ES-I3 (cell line): ENCODE results near the gene BSPRY.

Source experiments
- H3K36me3 ChIP-seq: 2 replicates; pipeline ENCODE4 v1.6.1; 2013; ENCODE audit warnings: mild to moderate bottlenecking, low read length, control low read depth, moderate library complexity; ENCODE audit not compliant: insufficient read depth
- H3K4me1 ChIP-seq: 2 replicates; pipeline ENCODE4 v1.6.1; 2013; ENCODE audit warnings: mild to moderate bottlenecking, control low read depth, low read length; ENCODE audit not compliant: insufficient read depth
- H3K9ac ChIP-seq: 2 replicates; pipeline ENCODE4 v1.6.1; 2013; ENCODE audit warnings: low read depth, mild to moderate bottlenecking, low read length, moderate library complexity
- H3K9me3 ChIP-seq: 2 replicates; pipeline ENCODE4 v1.6.1; 2013; ENCODE audit warnings: mild to moderate bottlenecking, low read length, moderate library complexity; ENCODE audit not compliant: control insufficient read depth, insufficient read depth

The BSPRY gene

GRCh38 chr9:113320051-113320450, 29.3 kb upstream of the BSPRY start:
- no peaks in the 10 kb centered on the region for H3K9me3 ChIP-seq
- H3K4me1 ChIP-seq: no peaks in the 10 kb centered on the region
- no peaks in the 10 kb centered on the region for H3K36me3 ChIP-seq
- no peak overlapping the region for H3K9ac ChIP-seq

DNA sequence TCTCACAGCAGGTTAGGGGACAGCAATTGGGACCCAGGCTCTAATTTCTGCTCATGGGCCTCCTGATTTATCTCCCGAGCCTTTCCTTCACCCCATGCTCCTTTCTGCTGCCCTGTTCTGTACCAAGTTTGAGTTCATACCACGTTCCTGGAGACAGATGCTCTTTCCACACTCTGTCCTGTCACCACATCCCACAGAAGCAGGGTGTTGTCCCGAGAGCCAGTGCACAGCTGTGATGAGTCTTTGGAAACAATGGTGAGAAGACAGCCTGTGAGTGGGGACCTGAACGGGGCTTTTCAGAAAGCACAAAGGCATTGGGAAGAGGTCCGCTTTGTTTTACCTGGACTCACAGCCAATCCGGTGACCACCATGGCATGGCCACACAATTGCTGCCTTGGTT, 26.7 kb upstream of the BSPRY start:
- Histone ChIP-seq H3K4me1 (no peaks in the 10 kb centered on the region), H3K9ac (no peak overlapping the region), H3K36me3 (no peaks in the 10 kb centered on the region), H3K9me3 (no peaks in the 10 kb centered on the region)

- H3K36me3 ChIP-seq: no peaks in the 10 kb centered on the region
- no peaks in the 10 kb centered on the region for H3K4me1 ChIP-seq
- no peak overlapping the region for H3K9ac ChIP-seq
- no peaks in the 10 kb centered on the region for H3K9me3 ChIP-seq
Observed at GRCh38 chr9:113326230-113326629, 23.1 kb upstream of the BSPRY start.

- Histone ChIP-seq H3K36me3 (no peaks in the 10 kb centered on the region), H3K4me1 (no peaks in the 10 kb centered on the region), H3K9ac (no peak overlapping the region), H3K9me3 (no peaks in the 10 kb centered on the region)
Observed at GRCh38 chr9:113328045-113328782, 21.1 kb upstream of the BSPRY start.

GRCh38 chr9:113331780-113332179, 17.6 kb upstream of the BSPRY start:
- H3K9ac ChIP-seq: no peak overlapping the region
- no peaks in the 10 kb centered on the region for H3K36me3 ChIP-seq
- H3K4me1 ChIP-seq: no peaks in the 10 kb centered on the region
- H3K9me3 ChIP-seq: no peaks in the 10 kb centered on the region

DNA sequence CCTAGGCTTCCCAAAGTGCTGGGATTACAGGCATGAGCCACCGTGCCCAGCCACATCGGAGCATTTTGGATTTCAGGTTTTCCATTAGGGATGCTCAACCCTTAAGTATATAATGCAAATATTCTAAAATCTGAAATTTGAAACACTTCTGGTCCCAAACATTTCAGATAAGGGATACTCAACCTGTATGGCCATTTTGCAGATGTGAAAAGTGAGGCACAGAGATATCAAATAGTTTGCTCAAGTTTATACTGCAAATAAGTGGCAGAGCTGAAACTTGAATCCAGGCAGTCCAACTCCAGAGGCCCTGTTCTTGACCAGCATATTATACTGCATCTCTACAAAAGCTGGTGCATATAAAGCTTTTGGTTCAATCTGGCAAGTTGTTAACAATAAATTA, 11.6 kb upstream of the BSPRY start:
- H3K9me3 ChIP-seq: no peaks in the 10 kb centered on the region
- no peaks in the 10 kb centered on the region for H3K4me1 ChIP-seq
- H3K9ac ChIP-seq: no peak overlapping the region
- no peaks in the 10 kb centered on the region for H3K36me3 ChIP-seq

DNA sequence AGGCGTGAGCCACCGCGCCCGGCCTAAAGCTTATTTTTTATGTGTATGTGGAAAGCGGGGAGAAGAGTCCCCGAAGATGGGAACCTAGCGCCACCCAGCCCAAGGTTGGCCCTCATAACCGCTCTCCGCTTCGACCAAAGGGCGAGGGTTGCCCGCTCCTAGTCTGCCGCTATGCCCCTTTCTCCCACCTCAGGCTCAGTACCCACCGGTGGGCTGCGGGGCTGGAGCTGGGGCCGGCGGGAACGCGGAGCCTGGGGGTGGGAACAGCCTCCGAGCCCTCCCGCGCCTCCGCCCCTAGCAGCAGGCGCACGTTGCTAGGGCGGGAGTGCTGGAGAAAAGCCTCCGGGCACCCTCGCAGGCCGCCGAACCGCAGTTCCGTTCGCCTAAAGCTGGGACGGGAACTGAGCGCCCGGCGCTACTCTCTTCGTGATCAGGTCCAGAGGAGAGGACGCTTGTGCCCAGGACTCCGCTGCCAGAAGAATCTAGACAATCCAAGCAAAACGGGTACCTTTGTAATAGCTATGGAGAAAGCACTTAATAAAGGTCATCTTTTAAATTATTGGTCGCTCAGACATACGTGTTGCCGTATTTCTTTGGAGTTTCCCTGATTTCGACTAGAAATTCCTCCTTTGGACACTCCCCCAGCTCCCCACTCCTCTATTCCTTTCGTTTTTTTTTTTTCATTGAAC, 9.2 kb upstream of the BSPRY start, which contains the start of gene WDR31:
Gene WDR31, minus strand, starts transcription at position 265 of the 689 bp plus-strand sequence. CDS start 8,253 bp downstream, outside the sequence.
- H3K36me3 ChIP-seq: no peaks in the 10 kb centered on the region
- no peaks in the 10 kb centered on the region for H3K4me1 ChIP-seq
- no peaks in the 10 kb centered on the region for H3K9me3 ChIP-seq
- H3K9ac ChIP-seq: peak within 1 kb of the TSS; percentile 93

DNA sequence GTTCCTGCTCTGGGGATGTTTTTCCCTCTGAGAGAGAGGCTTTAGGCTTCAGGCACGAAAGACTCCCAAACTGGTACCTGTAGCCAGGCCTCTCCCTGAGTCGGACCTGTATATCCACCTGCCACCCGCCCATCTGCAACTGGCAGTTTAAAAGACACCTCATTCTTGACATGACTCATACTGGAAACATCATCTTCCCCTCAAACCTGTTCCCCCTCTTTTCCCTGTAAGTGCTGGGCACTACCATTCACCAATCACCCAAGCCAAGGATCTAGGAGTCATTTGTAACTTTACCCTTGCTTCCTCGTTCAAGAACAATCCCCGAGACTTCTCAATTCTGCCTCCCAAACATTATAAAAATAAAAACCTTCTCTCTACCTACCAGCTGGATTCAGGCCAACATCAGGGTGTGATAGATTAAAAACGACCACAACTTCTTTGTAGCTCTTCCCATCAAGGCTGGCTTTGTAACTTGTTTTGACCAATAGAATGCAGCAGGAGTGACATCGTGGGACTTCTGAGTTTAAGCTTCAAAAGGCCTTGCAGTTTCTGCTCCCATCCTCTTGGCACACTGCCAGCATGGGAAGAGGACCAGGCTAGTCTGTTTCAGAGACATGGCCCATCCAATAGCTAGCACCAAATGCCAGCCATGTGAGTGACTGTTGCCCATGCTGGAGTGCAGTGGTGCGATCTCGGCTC, 7.5 kb upstream of the BSPRY start:
- no peaks in the 10 kb centered on the region for H3K9me3 ChIP-seq
- H3K4me1 ChIP-seq: no peaks in the 10 kb centered on the region
- no peak overlapping the region for H3K9ac ChIP-seq
- H3K36me3 ChIP-seq: no peaks in the 10 kb centered on the region

DNA sequence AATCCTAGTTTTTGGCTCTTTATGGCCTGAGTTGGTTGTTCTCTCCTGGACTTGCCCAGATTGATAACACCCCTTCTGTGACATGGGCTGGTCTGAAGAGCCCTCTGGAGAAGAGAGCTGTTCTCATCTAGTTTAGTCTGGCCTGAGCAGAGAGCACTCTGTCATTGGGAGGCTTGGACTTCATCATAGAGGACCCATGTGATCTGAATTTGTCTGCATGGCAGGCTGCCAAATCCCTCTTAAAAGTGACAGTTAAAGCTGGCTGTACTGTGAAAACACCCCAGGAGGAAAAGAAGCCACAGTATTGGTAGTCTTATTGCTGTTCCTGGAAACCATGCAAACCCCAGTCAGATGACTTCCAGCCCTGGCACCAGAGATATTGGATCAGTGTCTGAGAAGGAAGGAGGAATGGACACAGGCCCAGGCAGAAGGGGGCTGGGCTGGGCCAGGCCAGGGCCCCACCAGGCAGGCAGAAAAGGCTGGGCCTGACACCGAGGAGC, 5.6 kb upstream of the BSPRY start:
- Histone ChIP-seq H3K9ac (no peak overlapping the region), H3K36me3 (no peaks in the 10 kb centered on the region), H3K4me1 (no peaks in the 10 kb centered on the region), H3K9me3 (no peaks in the 10 kb centered on the region)

DNA sequence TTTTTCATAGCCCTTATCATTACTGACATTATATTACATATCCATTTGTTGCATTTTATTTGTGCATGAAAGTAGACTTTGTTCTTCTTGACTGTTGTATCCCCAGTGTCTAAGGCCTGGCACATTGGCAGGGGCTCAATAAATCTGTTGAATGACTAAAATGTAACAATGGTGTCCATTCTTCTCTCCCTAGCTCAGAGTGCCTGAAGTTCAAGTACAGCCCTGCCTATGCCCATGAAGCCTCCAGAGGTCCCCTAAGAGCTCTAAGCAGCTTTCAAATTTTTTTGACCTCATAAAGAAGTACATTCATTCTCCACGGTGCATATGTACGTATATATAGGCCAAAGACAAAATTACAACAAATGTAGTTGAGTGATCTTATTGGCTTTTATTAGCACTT, 4.2 kb upstream of the BSPRY start:
- Histone ChIP-seq H3K9ac (no peak overlapping the region), H3K9me3 (no peaks in the 10 kb centered on the region), H3K4me1 (no peaks in the 10 kb centered on the region), H3K36me3 (no peaks in the 10 kb centered on the region)

- Histone ChIP-seq H3K9ac (no peak overlapping the region), H3K36me3 (no peaks in the 10 kb centered on the region), H3K9me3 (no peaks in the 10 kb centered on the region), H3K4me1 (peaks cover 2% of the 10 kb centered on the region)
Observed at GRCh38 chr9:113345671-113346070, 3.7 kb upstream of the BSPRY start.

- Histone ChIP-seq H3K4me1 (peaks cover 8% of the 10 kb centered on the region), H3K36me3 (no peaks in the 10 kb centered on the region), H3K9ac (no peak overlapping the region), H3K9me3 (no peaks in the 10 kb centered on the region)
Observed at GRCh38 chr9:113348437-113348836, 904 bp upstream of the BSPRY start.

DNA sequence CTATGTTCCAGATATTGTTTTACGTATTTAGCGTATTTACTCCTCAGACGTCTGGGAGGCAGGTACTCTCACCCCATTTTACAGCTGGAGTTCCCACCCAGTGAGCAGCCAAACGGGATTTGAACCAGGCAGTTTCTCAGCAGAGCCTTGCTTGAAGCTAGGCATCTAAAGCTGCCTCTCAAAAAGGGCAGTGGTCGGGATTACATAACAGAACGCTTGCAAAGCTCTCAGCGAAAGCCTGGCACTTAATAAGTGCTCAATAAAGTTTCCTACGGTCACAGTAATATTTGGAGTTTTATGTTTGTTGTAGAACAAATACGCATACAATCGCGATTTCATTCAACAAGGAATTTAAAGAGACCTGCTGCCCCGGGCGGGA, 286 bp upstream of the BSPRY start:
- peak overlapping the region; percentile 59; the same call in 1 of the 2 replicates for H3K9ac ChIP-seq

DNA sequence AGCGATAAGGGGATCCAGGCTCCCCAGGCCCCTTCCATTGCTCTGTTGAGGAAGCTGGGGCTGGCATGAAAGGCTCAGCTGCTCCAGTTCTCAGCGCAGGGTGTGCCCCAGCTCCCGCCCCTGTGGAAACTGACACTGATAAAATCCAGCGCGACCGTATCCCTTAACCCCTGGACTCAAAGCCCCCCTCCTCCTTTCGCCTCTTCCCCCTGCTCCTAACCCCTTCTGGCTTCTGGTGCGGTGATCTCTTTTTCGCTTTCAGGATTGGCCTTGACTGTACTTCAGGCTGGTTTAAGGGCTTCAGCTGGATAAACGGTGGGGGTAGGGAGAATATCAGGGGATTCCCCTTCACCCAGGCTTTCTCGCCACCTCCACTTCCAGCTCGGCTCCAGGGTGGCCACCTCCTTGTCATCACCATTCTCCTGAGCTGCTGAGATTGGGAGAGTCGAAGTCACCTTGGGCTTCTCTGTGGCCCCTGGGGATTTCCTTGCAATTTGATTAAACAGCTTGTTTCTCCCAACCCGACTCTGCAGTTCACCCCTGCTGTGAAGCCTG, 843 bp downstream of the BSPRY start:
- Histone ChIP-seq H3K9ac (peak overlapping the region; percentile 59; the same call in 1 of the 2 replicates), H3K9me3 (no peaks in the 10 kb centered on the region), H3K4me1 (peaks cover 8% of the 10 kb centered on the region), H3K36me3 (no peaks in the 10 kb centered on the region)

More for the DNA sequence above, 286 bp upstream of the BSPRY start:
- H3K4me1 ChIP-seq: peaks cover 8% of the 10 kb centered on the region
- H3K36me3 ChIP-seq: no peaks in the 10 kb centered on the region
- H3K9me3 ChIP-seq: no peaks in the 10 kb centered on the region
